ENCODE results near the gene EFCAB14.

- TF ChIP-seq EZH2 (IDR thresholded peaks at IDR 0.05), result no peak
- no peak for TF ChIP-seq POLR2AphosphoS5 (IDR thresholded peaks at IDR 0.05; ENCODE audit: borderline replicate concordance, low read depth, low read length)
Measured at GRCh38 chr1:46654012-46654411, 64.9 kb downstream of the EFCAB14 start.

Measured in SK-N-MC (cell line).